MM.1S (cell line): ENCODE measurements around the gene PRX.

Experiments
- CTCF ChIP-seq: fragments of 300-600 bp; sonication (generic); IDR thresholded peaks from 2 replicates; pipeline ENCODE4 v1.5.1; 2016; ENCODE audit warnings: antibody characterized with exemption, low read length, mixed read lengths
- EZH2 ChIP-seq: fragments of 300-600 bp; sonication (generic); optimal IDR thresholded peaks from 2 replicates; pipeline ENCODE3; 2017; ENCODE audit warnings: low read depth, mild to moderate bottlenecking, antibody characterized with exemption, low read length, mixed read lengths

GRCh38 chr19:40411125-40411842, 1.9 kb downstream of the PRX start:
- TF ChIP-seq CTCF (no peak), EZH2 (no peak)
